GM23248 (cell line): ENCODE results near the gene FAU. TPM values are rescaled to one million over a fixed set of nuclear protein-coding genes. Genes with fewer than 3 reads are reported as not detected.

Source experiments
- DNase-seq: peaks from one replicate; pipeline ENCODE4 v3.0.0-alpha.2; 2015
- H2AFZ ChIP-seq: fragments of 200-600 bp; sonication (generic); 2 replicates; pipeline ENCODE4 v1.6.1; 2016; ENCODE audit warnings: antibody characterized with exemption
- H3F3A ChIP-seq: fragments of 200-600 bp; sonication (generic); 2 replicates; pipeline ENCODE4 v1.6.1; 2016; ENCODE audit warnings: mild to moderate bottlenecking, antibody characterized with exemption, mixed run types; ENCODE audit not compliant: insufficient read depth
- H3K27ac ChIP-seq: fragments of 200-600 bp; sonication (generic); 2 replicates; pipeline ENCODE4 v1.5.1; 2016; ENCODE audit warnings: mild to moderate bottlenecking
- H3K27me3 ChIP-seq: fragments of 200-600 bp; sonication (generic); replicated peaks from 2 replicates; pipeline ENCODE4 v1.6.1; 2016; ENCODE audit warnings: mild to moderate bottlenecking; ENCODE audit not compliant: insufficient read depth
- H3K36me3 ChIP-seq: fragments of 200-600 bp; sonication (generic); 2 replicates; pipeline ENCODE4 v1.6.1; 2016; ENCODE audit warnings: low read depth, mild to moderate bottlenecking
- H3K4me1 ChIP-seq: fragments of 200-600 bp; sonication (generic); 2 replicates; pipeline ENCODE4 v1.6.1; 2016; ENCODE audit warnings: mild to moderate bottlenecking; ENCODE audit not compliant: insufficient read depth
- H3K4me2 ChIP-seq: fragments of 200-600 bp; sonication (generic); one replicate; pipeline ENCODE4 v1.6.1; 2016; ENCODE audit warnings: mild to moderate bottlenecking; ENCODE audit not compliant: unreplicated experiment
- H3K4me3 ChIP-seq: fragments of 200-600 bp; sonication (generic); 2 replicates; pipeline ENCODE4 v1.5.1; 2016; ENCODE audit warnings: mild to moderate bottlenecking
- H3K79me2 ChIP-seq: fragments of 200-600 bp; sonication (generic); 2 replicates; pipeline ENCODE4 v1.6.1; 2016; ENCODE audit warnings: mild to moderate bottlenecking; ENCODE audit not compliant: insufficient read depth
- H3K9ac ChIP-seq: fragments of 200-600 bp; sonication (generic); 2 replicates; pipeline ENCODE4 v1.6.1; 2016; ENCODE audit warnings: mild to moderate bottlenecking
- H3K9me2 ChIP-seq: fragments of 200-600 bp; sonication (generic); 2 replicates; pipeline ENCODE4 v1.6.1; 2016; ENCODE audit warnings: mixed run types, mild to moderate bottlenecking, moderate library complexity; ENCODE audit not compliant: insufficient read depth
- H3K9me3 ChIP-seq: fragments of 200-600 bp; sonication (generic); one replicate; pipeline ENCODE4 v1.6.1; 2017; ENCODE audit warnings: low read depth
- H4K20me1 ChIP-seq: fragments of 200-600 bp; sonication (generic); 2 replicates; pipeline ENCODE4 v1.6.0; 2016; ENCODE audit not compliant: insufficient read depth
- EZH2 ChIP-seq: fragments of 200-600 bp; sonication (generic); IDR thresholded peaks from 2 replicates; pipeline ENCODE4 v1.6.1; 2018; ENCODE audit warnings: antibody characterized with exemption, mild to moderate bottlenecking; ENCODE audit not compliant: insufficient read depth, poor library complexity, severe bottlenecking
- EZH2phosphoT487 ChIP-seq: fragments of 200-600 bp; sonication (generic); IDR thresholded peaks from 2 replicates; pipeline ENCODE4 v1.6.1; 2018; ENCODE audit warnings: antibody characterized with exemption, moderate library complexity, mild to moderate bottlenecking, low read depth; ENCODE audit not compliant: insufficient read depth
- WGBS, 2 experiments: methylation state at CpG; one replicate each; pipeline ENCODE4 v1.1.6; 2015 to 2017; ENCODE audit warnings: low lambda C conversion rate in 2 of 2, low coverage in 1 of 2; ENCODE audit errors: missing lambda C conversion rate in 2 of 2; 5-methylcytosine and 5-hydroxymethylcytosine counted together
- in situ Hi-C: fragments of 300-500 bp; cut with MboI; formaldehyde crosslinking; loops from 2 replicates; pipeline ENCODE4 v1.15.0; 2020
- polyA plus RNA-seq: library from polyadenylated mRNA; unstranded; fragments of >200 nt; fragmentation: Nextera tagmentation; extraction: Ambion mirVana; gene quantifications from 2 replicates; pipeline ENCODE4 v1.2.1, GENCODE V29; 2016
- total RNA-seq: library from RNA; depleted of rRNA; stranded (reverse); fragments of >200 nt; shearing (Covaris generic); gene quantifications from 2 replicates; pipeline ENCODE4 v1.2.3, GENCODE V29; 2014

The FAU gene
- total and polyA plus RNA-seq, 2 experiments from 2014 or later, result 180 to 365 TPM

- H2AFZ ChIP-seq, result no peak overlapping the region
- in situ Hi-C loops, result no loop called here
- H3K4me1 ChIP-seq, result peaks cover 8% of the 10 kb centered on the region
- peaks cover 5% of the 10 kb centered on the region; the same call in 1 of the 2 replicates for H3K36me3 ChIP-seq
- H4K20me1 ChIP-seq, result no peaks in the 10 kb centered on the region
- H3K79me2 ChIP-seq, result peaks cover 37% of the 10 kb centered on the region
- WGBS, 2 experiments, result 61 to 63% methylated on average over 10 of the region's 10 CpGs
- no peaks in the 10 kb centered on the region for H3K27me3 ChIP-seq
- H3K9me2 ChIP-seq, result no peaks in the 10 kb centered on the region
- no peak for DNase-seq
- peak overlapping the region; percentile 98 for H3K9ac ChIP-seq
- TF ChIP-seq EZH2, result no peak
- TF ChIP-seq EZH2phosphoT487, result no peak
- 0 out of 2 replicates have a peak, but pooled peaks cover 6% of the 10 kb centered on the region for H3F3A ChIP-seq
- H3K4me3 ChIP-seq, result peak overlapping the region; percentile 84
- H3K9me3 ChIP-seq, result no peaks in the 10 kb centered on the region
- H3K4me2 ChIP-seq, result peak overlapping the region; percentile 82
- H3K27ac ChIP-seq, result no peak overlapping the region
Measured at GRCh38 chr11:65132238-65132987, 10.5 kb upstream of the FAU start.

GRCh38 chr11:65131895-65132237 is 9.9 kb upstream of the FAU start:
- H3K9ac ChIP-seq, result 0 out of 2 replicates have a peak overlapping the region, but pooled peaks have one; percentile 98
- in situ Hi-C loops, result no loop called here
- no peak overlapping the region for H3K4me3 ChIP-seq
- H3K36me3 ChIP-seq, result peaks cover 8% of the 10 kb centered on the region; the same call in 1 of the 2 replicates
- peaks cover 37% of the 10 kb centered on the region for H3K79me2 ChIP-seq
- DNase-seq, result no peak
- no peaks in the 10 kb centered on the region for H4K20me1 ChIP-seq
- 59 to 66% methylated on average over 6 of the region's 6 CpGs for WGBS, 2 experiments
- no peak overlapping the region for H3K4me2 ChIP-seq
- no peaks in the 10 kb centered on the region for H3K9me3 ChIP-seq
- no peaks in the 10 kb centered on the region for H3K9me2 ChIP-seq
- TF ChIP-seq EZH2, result no peak
- no peak for TF ChIP-seq EZH2phosphoT487
- peaks cover 8% of the 10 kb centered on the region for H3K4me1 ChIP-seq
- no peak overlapping the region for H3K27ac ChIP-seq
- no peak overlapping the region for H2AFZ ChIP-seq
- H3K27me3 ChIP-seq, result no peaks in the 10 kb centered on the region
- peaks cover 9% of the 10 kb centered on the region for H3F3A ChIP-seq

- no peak overlapping the region for H3K9ac ChIP-seq
- H3K4me1 ChIP-seq, result peaks cover 8% of the 10 kb centered on the region
- no peaks in the 10 kb centered on the region for H4K20me1 ChIP-seq
- no peaks in the 10 kb centered on the region for H3K9me2 ChIP-seq
- no peak overlapping the region for H3K4me3 ChIP-seq
- H3K4me2 ChIP-seq, result no peak overlapping the region
- H3K36me3 ChIP-seq, result peaks cover 13% of the 10 kb centered on the region; the same call in 1 of the 2 replicates
- WGBS, 2 experiments, result 71 to 76% methylated on average over 3 of the region's 3 CpGs
- no peak for TF ChIP-seq EZH2
- H2AFZ ChIP-seq, result no peak overlapping the region
- peaks cover 11% of the 10 kb centered on the region for H3F3A ChIP-seq
- peaks cover 37% of the 10 kb centered on the region for H3K79me2 ChIP-seq
- no peak for DNase-seq
- no peaks in the 10 kb centered on the region for H3K27me3 ChIP-seq
- in situ Hi-C loops, result no loop called here
- H3K27ac ChIP-seq, result no peak overlapping the region
- no peaks in the 10 kb centered on the region for H3K9me3 ChIP-seq
Measured at GRCh38 chr11:65131417-65131776, 9.5 kb upstream of the FAU start.

GRCh38 chr11:65130631-65131416 is 8.9 kb upstream of the FAU start:
- no peaks in the 10 kb centered on the region for H3K9me3 ChIP-seq

More at GRCh38 chr11:65130631-65131416, 8.9 kb upstream of the FAU start:
- no peak overlapping the region for H2AFZ ChIP-seq
- H3K4me1 ChIP-seq, result peaks cover 8% of the 10 kb centered on the region
- DNase-seq, result no peak
- no peaks in the 10 kb centered on the region for H3K9me2 ChIP-seq
- no peak overlapping the region for H3K4me3 ChIP-seq
- TF ChIP-seq EZH2phosphoT487, result no peak
- TF ChIP-seq EZH2, result no peak
- peaks cover 37% of the 10 kb centered on the region for H3K79me2 ChIP-seq
- no peaks in the 10 kb centered on the region for H3K27me3 ChIP-seq
- H3F3A ChIP-seq, result peaks cover 11% of the 10 kb centered on the region
- peaks cover 18% of the 10 kb centered on the region; the same call in 1 of the 2 replicates for H3K36me3 ChIP-seq
- in situ Hi-C loops, result no loop called here
- H3K9ac ChIP-seq, result no peak overlapping the region
- WGBS, 2 experiments, result 83 to 87% methylated on average over 15 to 19 of the region's 19 CpGs
- H4K20me1 ChIP-seq, result no peaks in the 10 kb centered on the region
- no peak overlapping the region for H3K27ac ChIP-seq
- no peak overlapping the region for H3K4me2 ChIP-seq
